HG02623 (cell line): ENCODE data around the gene CDH18.
"Not testable (repeated sequence)": the region's sequence is repeated elsewhere in the genome, so short reads cannot be mapped to it uniquely, and the experiment has no call there.

Experiments
- ATAC-seq: cut with Tn5 transposase; IDR thresholded peaks from one replicate; pipeline ENCODE4 v1.9.1; 2021; ENCODE audit warnings: moderate library complexity; ENCODE audit not compliant: unreplicated experiment

CDH18 gene

GRCh38 chr5:19862711-19863110 lies 125.3 kb downstream of the CDH18 start:
- ATAC-seq, result no peak

GRCh38 chr5:19859020-19859419 lies 129.0 kb downstream of the CDH18 start:
- no peak for ATAC-seq

GRCh38 chr5:19855931-19856330 lies 132.1 kb downstream of the CDH18 start:
- ATAC-seq, result no peak

DNA sequence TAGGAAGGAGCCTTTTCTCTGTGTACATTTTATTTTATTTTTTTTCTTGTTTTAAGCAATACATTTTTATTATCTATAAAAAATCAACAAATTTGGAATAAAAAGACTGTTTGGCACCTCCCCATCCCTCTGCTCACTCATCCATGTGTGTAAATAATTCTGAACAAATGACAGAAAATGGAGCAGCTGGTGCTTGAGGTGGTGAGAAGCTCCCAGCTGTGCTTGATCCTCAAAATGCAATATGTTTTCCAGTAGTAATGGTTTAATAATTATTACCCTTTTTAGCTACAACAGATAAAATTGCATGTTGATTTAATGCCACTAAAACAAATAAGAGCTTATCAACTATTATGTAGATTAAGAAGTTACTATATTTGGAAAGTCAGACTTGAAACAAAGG lies 132.5 kb downstream of the CDH18 start:
- ATAC-seq, result no peak

DNA sequence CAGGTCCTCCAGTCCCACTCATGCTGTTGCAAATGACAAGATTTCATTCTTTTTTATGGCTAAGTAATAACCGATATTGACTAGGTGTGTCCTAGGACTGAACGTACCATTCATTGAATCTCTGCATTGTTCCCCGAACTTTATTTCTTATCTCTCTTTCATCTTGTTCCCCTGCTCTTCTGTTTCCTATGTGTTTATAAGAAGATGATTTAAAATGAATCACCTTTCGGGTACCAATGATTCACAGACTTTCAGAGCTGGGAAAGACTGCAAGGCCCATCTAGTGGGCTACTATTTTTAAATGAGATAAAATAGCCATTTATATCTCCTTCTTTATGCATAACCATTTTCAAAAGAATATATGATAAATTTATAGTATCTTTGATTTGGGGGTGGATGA lies 133.0 kb downstream of the CDH18 start:
- ATAC-seq, result no peak

GRCh38 chr5:19853616-19854240 lies 134.3 kb downstream of the CDH18 start:
- no peak for ATAC-seq

GRCh38 chr5:19837536-19838174 lies 150.3 kb downstream of the CDH18 start:
- ATAC-seq, result no peak

DNA sequence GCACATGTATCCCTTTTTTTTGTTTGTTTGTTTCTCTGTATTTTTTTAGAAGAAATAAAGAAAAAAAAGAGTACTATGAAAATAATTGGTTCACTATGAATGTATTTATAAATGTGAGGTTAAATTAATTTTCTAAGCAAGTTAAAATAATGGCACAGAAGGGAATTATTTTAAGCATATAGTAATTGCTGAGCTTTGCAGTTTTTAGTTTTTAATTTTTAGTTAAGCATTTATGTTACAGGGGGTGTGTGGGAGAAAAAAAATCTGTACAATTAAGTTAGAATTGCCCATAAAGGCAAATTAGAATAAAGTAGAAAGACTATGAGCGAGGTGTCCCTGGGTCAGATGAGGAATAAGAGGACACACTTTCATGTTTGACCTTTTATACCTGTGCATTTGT lies 152.6 kb downstream of the CDH18 start:
- ATAC-seq, result no peak

GRCh38 chr5:19812720-19813119 lies 175.3 kb downstream of the CDH18 start:
- not testable (repeated sequence) for ATAC-seq

DNA sequence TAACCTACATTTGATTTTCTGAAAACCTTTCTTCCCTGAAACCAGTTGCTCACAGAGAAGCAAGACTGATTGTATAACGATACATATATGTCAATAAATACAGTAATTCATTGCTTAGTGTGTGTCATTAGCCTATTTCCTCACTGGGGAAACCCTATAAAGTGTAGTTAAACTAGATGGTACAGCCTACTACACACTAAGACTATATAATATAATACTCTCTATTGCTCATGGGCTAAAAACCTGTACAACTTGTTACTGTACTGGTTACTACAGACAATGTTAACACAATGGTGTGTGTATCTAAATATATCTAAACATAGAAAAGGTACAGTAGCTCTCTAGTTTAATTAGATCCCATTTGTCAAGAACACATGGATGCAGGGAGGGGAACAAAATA lies 181.2 kb downstream of the CDH18 start:
- no peak for ATAC-seq

DNA sequence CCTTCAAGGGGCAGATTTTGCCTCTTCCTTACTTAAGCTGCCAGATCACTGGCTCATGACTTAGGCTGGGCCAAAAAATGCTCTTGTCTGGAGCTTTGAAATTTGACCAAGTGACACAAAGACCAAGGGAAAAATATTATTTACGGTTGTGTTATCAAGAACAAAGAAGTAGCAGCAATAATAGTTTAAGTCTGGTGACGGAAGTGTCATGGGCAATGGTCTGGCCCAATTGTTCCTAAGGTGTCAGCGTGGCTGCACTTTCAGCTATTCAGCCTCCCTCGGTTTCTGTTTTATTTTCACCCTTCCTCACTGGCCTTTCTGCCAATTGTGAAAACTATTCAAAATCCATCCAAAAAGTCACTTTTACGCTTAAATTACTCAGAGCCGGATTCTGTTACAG lies 185.3 kb downstream of the CDH18 start:
- ATAC-seq, result no peak

DNA sequence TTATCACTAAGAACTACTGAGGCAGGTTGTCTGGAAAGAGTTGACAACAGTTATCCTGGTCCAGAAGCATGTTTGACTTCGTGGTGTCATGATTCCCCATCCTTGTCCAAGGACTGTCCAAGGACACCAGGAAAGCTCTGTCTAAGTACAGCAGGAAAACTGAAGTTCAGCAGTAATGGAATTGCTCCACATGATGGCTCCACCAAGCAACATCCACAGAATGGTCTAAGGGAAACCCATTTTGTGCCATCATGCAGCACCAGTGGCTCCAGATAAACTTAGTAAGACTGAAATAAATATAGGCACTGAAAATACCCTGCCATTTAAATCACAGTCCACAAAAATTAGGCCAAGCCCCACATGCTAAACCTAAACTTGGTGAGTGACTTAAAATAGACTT lies 192.8 kb downstream of the CDH18 start:
- no peak for ATAC-seq

- no peak for ATAC-seq
These were observed 197.1 kb downstream of the CDH18 start for GRCh38 chr5:19790829-19791466.

DNA sequence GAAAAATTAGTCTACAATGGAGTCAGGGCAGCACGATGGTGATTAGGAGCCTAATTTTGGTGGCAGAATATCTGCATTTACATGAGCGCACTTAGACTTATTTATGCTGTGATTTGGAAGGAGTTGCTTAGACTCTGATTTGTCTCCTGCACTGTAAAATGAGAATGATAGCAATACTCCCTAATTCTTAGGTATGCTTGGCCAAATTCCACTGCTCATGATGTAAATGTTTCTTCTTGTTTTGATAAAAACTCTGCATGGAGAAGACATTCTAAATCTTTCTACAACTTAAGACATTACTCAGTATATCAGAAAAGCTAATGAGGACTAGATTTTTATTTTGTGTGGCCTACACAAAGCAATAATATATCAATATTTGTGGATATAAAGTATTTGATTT lies 205.4 kb downstream of the CDH18 start:
- ATAC-seq, result no peak

GRCh38 chr5:19777363-19777762 lies 210.6 kb downstream of the CDH18 start:
- ATAC-seq, result no peak

DNA sequence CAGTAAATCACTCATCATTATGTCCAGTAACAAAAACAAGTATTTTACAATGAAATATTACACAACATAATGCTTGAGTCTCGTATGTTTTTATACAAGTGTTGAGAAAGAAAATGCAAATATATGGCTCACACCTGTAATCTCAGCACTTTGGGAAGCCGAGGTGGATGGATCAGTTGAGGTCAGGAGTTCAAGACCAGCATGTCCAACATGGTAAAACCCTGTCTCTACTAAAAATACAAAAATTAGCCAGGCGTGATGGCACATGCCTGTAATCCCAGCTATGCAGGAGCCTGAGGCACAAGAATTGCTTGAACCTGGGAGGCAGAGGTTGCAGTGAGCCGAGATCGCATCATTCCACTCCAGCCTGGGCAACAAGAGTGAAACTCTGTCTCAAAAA lies 211.1 kb downstream of the CDH18 start:
- not testable (repeated sequence) for ATAC-seq

DNA sequence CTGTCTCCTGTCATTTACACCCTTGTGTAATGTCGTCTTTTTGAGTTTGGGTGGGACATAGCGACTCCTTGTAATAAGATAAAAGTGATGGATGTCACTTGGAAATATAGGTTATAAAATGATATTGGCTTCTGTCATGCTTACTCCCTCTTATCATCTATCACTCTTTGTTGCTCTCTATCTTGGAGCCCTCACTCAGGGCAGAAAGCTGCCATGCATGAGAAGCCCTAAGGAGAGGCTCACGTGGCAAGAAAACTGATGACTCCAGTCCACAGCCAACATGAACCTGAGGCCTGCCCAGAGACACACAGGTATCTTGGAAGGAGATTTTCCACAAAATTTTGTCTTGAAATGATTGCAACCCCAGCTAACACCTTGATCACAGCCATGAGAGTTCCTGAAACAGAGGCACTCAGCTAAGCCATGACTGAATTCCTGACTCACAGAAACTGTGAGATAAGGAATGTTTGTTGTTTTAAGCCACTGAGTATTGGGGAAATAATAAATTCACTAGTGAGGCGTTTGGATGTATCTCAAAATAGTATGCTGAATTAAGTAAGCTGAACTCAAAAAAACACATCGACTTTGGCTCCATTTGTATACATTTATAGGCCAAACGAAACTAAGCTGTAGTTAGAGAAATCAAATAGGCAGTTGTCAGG lies 216.7 kb downstream of the CDH18 start:
- ATAC-seq, result no peak

DNA sequence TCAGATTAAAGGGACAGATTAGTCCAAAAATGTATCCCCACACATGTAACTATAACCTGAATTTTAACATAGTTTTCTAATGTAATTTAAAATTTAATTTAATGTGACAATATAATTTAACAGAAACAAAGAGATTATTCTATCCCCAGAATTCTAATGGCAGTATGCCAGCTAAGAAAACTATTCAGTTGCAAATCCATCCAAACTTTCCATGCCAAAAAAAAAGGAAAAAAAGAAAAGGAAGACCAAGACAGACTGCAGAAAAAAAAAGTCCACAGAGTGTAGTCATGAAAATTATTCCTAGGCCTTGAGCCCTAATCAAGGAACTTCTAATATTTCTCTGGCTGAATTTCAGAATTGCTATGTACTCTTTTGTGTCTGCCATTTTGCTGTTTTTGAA lies 217.6 kb downstream of the CDH18 start:
- no peak for ATAC-seq

GRCh38 chr5:19767987-19768386 lies 220.0 kb downstream of the CDH18 start:
- ATAC-seq, result no peak

DNA sequence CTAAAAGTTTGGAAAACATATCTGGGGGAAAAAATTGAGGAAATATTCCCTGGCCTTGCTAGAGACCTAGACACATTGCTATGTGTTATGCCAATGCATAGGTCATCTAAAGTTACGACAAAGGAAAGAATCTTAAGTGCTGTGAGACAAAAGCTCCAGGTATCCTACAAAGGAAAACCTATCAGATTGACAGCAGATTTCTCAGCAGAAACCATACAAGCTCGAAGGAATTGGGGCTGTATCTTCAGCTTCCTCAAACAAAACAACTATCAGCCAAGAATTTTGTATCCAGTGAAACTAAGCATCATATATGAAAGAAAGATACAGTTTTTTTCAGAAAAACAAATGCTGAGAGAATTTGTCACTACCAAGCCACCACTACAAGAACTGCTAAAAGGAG lies 234.4 kb downstream of the CDH18 start:
- ATAC-seq, result no peak

DNA sequence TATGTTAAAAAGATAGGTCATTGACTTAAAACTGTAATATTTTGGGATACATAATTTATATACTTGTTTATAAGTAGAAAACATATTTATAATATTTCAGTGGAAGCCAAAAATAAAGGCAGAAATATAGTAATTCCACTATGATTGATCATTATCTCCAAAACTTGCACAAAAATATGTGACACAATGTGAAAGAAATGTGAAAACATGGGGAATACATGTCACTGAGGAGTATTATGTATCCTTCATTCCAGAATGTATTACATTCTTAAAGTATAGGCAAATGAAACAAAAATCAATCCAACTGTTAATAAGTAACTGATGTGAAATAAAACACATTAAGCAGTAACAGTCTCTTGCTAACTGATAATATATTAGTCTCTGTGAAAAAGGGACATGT lies 236.7 kb downstream of the CDH18 start:
- no peak for ATAC-seq

DNA sequence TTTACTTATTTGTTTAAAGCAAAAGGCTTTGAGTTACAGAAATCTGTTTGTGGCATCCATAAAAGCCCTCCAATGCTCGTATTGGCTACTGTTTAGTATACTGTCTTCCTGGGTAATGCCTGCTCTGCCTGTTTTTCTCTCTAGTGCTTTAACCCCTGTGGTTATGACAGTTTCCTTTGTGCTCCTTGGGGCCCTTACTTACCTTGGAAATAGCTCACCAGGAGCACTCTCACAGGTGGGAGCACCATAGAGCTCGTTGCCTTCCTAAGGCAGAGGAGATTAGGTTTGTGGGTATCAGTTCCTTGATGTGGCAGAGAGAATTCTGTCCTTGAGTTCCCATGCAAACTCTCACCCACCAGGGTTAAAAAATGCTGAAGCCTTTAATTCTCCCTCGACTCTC lies 242.8 kb downstream of the CDH18 start:
- ATAC-seq, result no peak
